GM21526 (cell line): ENCODE data around the gene RACGAP1.
"Not testable (repeated sequence)": the region's sequence is repeated elsewhere in the genome, so short reads cannot be mapped to it uniquely, and the experiment has no call there.

Experiments
- ATAC-seq: cut with Tn5 transposase; IDR thresholded peaks from one replicate; pipeline ENCODE4 v1.9.1; 2021; ENCODE audit warnings: moderate library complexity; ENCODE audit not compliant: unreplicated experiment, low FRiP score

RACGAP1 gene

DNA sequence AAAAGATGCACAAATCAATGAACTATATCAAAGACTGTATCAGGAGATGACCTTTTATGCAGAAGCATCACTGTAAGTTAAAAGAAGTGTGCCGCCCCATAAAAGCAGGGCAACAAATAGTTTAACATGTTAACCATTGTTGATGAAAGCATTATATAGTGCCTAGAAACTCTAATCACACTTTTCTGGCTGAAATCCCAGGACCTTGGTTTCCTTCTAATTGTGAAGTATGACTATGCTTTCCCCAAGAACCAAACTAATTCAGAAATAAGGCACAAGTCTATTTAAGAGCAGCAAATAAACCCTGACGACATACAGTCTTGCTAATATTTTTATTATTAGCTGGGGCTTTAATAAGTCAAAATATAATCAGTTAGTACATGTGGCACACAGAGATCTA lies 21.7 kb downstream of the RACGAP1 start:
- ATAC-seq, result no peak

- ATAC-seq, result no peak
These were observed 26.8 kb downstream of the RACGAP1 start for GRCh38 chr12:49998453-49998852.

DNA sequence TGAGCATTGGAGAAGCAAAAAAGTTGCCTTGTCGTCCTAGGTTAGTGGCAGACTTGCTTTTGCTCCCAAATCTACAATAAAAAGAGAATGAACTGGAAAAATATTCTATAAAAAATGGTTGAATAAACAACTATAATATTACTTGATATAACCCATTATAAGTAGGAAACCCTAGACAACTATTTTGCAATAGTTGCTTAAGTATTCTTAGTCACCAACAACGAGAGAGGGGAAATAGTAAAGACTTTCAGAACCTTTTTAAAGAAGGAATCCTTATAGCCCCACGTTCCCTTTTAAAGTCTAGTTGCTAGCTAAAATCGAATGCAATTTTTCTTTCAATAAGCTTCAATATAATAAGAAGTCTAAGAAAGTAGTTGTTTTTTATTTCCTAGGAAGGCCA lies 35.0 kb downstream of the RACGAP1 start:
- ATAC-seq, result no peak

DNA sequence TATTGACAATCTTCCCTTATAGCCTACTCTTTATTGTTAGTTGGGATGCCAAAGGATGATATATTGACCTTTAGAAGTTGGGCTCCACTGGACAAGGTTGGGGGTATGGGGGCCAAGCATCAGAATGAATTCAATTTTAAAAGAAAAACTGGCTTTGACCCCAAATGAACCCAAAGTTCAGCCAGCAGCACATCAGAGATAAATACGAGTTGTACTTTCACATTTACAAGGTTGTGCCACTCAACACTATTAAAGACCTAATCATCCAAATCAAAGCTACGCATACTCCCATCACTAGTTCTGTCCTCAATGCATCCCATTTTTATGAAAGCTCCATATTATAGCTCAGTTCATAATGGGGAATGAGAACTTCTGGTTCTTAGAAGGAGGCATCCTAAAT lies 35.9 kb downstream of the RACGAP1 start:
- ATAC-seq, result not testable (repeated sequence)

GRCh38 chr12:49987625-49988303 lies 37.5 kb downstream of the RACGAP1 start:
- no peak for ATAC-seq

GRCh38 chr12:49986476-49986875 lies 38.8 kb downstream of the RACGAP1 start:
- not testable (repeated sequence) for ATAC-seq

GRCh38 chr12:49985981-49986380 lies 39.3 kb downstream of the RACGAP1 start:
- no peak for ATAC-seq

DNA sequence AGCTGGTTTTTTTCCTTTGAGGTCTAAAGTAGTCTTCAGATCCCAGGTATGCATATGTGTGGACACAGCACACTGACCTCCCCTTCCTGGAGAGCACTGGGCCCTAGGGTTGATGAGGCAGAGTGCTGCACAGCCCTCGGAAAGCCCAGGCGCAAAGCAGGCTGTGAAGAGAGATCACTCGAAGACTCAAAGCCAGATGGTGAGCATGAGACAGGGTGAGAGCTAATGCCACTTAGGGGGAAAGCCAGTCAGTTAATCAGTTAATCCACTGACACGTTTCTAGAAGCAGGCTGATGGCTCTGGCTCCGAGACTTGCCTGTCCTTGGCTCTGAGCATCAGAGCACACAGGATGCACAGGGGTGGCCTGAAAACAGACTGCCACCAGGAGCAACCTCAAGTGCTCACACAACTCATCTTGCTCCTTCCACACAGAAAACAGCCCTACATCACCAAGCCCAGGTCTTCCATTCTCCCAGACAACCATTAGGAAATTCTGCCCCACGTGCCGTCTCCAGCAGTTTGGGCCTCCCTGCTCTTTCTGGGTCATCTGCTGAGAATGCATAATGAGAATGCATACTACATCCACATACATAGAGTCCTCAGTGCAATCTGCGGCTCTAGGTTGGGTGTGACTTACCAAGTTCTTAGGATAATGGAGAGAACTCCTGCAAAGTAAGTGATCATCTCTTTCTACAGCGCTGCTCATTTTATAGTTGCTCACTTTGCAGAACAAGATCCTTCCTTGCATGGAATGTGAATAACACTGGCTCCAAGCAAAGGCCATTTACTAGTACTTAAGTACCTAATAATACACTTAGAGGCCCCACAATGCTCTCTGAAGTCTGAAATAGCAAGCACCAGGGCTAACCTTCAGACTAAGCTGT lies 40.6 kb downstream of the RACGAP1 start:
- ATAC-seq, result no peak

DNA sequence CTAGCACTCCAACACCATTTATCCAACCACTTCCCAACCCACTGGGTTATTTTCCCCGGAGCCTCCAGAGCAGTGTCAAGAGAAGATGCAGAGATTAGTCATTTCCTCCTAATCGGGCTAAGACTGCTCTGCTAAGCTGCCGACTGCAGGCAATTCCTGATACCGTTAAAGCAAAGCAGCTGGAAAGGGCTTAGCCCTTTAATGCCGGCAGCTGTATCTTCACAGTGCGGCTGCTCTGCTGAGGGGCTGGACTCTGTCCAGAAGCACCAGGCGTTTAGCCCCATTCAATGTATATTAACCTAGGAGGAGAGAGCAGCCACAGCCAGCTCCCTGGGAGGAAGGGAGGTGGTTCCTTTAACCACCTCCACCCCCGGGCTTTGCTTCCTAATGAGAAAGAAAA lies 41.4 kb downstream of the RACGAP1 start:
- ATAC-seq, result no peak

DNA sequence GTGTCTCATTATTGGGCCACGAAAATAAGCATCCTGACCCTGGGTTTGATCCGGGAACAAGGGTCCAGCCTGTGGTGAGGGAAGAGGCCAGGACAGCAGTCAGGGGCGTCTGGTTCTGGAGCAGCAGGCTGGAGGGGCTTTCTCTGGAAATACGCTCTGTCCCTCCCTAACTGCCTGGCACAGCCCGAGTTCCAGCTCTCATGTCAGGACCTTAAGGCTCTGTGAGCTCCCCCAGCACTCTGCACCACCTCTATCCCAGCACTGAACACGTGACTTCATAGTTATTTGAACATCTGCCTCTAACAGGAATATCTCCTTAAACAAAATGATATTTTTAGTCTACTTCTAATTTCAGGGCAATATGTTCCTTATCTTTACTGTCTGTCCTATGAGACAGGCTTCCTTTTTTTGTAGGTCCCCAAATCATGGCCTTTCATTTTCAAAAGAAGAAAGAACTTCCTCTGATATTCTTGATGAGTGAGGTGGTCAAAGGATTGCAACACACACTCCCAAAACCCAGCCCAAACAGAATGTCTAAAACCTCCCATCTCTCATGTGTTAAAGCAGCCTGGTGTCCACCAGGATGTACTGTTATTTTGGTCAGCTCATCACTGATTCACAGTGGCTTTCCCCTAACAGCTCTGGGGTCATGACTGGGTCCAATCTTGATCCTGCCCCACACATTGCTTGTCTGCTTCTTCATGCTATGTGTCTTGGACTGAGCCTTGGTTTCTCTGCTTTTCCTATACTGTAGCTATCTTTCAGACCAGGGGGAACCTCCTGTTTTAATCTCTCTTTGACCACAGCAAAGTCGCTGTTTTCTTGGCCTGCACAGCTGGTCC lies 42.8 kb downstream of the RACGAP1 start:
- ATAC-seq, result no peak

DNA sequence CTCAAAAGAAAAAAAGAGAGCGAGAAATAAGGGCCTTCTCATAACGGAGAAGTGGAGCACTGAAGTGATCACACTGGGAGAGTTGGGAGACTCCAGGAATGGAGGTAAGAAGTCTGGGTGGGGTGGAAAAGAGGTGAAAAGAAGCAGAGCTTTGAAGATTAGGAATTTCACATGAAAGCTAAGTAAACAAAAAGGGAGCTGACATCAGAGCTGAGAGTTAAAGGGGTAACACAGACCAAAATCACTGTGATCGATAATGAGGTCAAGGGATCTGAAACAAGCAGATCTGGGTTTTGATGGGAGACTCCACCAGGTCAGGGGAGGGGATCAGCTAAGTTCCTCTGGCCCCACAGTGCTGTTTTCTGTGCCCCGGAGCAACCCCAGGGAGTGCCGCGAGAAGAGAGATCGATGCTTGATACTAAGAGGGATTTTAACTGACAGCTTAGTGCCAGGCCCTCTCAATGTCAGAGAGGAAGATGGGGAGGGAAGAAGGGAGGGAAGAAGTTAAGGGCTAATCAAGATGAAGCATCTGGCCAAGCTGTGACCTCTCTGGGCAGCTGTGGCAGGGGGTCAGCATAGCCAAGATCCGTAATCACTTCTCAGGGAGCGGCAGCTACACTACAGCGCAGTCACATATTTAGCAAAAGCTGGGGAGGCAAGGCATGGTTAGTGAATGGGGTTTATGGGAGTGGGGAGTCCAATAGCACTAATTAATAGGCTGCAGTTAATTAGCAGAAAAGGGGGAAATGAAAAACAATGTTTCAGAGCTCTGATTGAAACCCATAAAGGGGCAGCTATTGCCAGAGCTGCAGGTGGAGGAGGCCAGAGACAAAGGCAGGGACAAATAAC lies 44.6 kb downstream of the RACGAP1 start:
- ATAC-seq, result no peak

DNA sequence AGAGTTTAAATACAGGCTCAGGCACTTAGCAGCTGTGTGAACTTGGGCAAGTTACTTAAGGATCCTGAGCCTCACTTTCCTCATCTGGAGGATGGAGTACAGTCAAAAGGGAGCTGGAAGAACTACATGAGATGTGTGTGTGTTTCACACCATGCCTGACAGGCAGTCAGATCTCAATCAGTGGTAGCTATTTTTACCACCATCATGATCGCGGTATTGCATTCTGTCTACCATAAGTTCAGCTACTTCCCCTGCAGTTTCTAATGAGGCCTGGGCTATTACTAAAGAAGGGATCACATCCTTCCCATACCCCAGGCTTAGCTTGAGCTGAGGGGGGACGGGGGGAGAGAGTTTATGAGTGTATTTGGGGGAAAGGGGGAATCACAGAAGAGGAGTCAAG lies 45.5 kb downstream of the RACGAP1 start:
- ATAC-seq, result no peak

- no peak for ATAC-seq
These were observed 46.2 kb downstream of the RACGAP1 start for GRCh38 chr12:49979016-49979586.

DNA sequence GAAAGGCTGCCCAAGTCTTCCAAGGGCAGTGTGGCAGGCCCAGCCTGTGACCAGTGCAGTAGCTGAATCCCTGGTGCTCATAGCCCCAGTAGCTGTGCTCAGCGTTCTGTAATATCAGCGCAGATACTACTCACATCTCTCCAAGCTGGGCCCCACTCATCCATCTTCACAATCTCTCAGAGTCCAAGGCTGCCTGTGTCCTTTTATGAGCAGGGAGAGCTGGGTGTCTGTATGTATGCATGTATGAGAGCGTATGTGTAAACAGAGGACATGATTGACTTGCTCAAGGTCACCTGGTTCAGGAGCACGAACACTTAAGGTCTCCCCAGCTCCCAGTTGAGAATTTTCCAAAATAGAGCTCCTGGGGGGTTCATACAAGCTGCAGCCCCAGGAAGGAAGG lies 47.2 kb downstream of the RACGAP1 start:
- ATAC-seq, result no peak

DNA sequence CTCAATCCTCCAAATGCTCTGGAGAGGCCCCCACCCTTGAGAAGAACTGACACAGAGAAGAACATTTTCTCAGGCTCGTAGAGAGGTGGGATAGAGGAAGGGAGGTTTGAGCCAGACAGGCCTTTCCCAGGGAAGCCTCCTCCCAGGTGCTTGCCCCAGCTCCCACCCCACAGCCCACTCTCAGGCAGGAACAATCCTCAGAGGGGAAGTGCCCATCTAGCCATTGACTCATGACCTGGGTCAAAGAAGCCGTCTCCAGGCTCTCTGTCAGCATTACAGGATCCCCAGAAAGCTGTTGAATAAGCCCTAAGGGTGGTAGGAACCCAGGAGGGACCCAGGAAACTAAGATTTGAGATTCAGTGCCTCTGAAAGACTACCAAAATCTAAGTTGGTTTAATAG lies 48.7 kb downstream of the RACGAP1 start:
- ATAC-seq, result no peak

DNA sequence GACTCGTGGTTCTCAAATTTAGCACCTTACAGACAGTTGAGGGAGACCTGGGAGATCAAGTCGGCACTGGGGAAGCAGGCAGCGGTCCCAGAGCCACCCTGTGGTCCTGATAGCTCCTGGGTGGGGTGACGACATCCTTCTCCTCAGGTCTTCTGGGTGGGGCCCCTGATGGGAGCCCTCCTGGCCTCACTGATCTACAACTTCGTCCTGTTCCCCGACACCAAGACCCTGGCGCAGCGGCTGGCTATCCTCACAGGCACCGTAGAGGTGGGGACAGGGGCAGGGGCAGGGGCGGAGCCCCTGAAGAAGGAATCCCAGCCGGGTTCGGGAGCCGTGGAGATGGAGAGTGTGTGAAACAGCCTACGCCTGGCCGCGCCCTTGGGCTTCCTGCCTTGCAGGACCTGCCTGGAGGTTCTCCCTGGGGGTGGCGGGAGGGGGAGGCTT lies 50.0 kb downstream of the RACGAP1 start:
- no peak for ATAC-seq

DNA sequence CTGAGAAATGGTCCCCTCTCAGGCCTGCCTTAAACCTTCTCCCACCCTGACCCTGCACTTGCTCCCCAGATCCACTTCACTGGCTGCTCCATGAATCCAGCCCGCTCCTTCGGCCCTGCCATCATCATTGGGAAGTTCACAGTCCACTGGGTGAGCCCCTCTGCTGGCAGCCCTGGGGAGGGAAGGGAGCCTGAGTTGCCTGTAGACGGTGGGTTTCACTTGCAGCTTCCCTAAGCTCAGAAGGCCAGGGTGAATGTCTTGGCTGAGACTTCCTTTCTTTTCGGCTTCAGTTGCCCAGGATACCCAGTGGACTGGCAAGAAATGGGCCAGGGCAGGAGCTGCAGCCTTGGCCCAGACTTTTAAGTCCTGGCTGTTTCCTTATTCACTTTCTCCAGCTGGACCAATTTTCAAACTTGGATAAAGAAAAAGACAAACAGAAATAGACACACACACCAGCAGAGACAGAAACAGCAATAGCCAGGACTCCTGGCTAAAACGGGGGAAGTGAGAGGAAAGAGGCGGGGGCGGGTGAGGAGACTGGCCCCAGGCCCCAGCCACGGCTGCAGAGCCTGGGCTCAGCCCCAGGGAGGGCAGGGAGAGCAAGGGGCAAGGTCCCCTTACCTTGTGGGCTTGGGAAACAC lies 50.5 kb downstream of the RACGAP1 start:
- ATAC-seq, result no peak

GRCh38 chr12:49974231-49974675 lies 51.0 kb downstream of the RACGAP1 start:
- no peak for ATAC-seq

DNA sequence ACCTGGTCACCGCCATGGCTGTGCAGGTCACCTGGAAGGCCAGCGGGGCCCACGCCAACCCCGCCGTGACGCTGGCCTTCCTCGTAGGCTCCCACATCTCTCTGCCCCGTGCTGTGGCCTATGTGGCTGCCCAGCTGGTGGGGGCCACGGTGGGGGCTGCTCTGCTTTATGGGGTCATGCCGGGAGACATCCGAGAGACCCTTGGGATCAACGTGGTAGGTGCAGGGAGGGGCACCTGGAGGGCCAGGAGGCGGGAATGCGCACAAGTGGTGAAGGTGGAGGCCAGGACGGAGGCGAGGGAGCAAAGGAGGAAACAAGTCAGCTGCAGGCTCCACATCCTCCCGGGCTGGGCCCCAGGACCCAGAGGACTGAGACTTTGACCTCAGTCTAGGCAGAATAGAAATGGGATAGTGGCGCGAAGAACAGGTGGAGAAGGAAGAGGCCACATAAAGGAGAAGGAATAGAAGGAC lies 51.9 kb downstream of the RACGAP1 start:
- no peak for ATAC-seq
